Spinal cord (tissue), 10 donors: ENCODE data around the gene IPO8. TPM values are rescaled to one million over a fixed set of nuclear protein-coding genes. Genes with fewer than 3 reads are reported as not detected.

Experiments
- DNase-seq, 6 donors: peaks; one replicate each; pipeline versions ENCODE4 v3.0.0 to v3.0.0-alpha.2; 2013 to 2015; ENCODE audit warnings: low spot score in 6 of 6, low read depth in 4 of 6
- H3K27ac ChIP-seq: one replicate; pipeline ENCODE4 v1.5.1; 2013; ENCODE audit warnings: low read depth, low read length, control low read depth
- H3K27me3 ChIP-seq: one replicate; pipeline ENCODE4 v1.6.1; 2013; ENCODE audit warnings: low read length; ENCODE audit not compliant: control insufficient read depth, insufficient read depth
- H3K36me3 ChIP-seq: one replicate; pipeline ENCODE4 v1.6.1; 2013; ENCODE audit warnings: low read length; ENCODE audit not compliant: control insufficient read depth, insufficient read depth
- H3K4me1 ChIP-seq: one replicate; pipeline ENCODE4 v1.6.1; 2013; ENCODE audit warnings: low read length; ENCODE audit not compliant: control insufficient read depth, insufficient read depth
- H3K4me3 ChIP-seq: one replicate; pipeline ENCODE4 v1.5.1; 2013; ENCODE audit warnings: low read depth, low read length, control low read depth
- H3K9me3 ChIP-seq: one replicate; pipeline ENCODE4 v1.6.1; 2013; ENCODE audit warnings: low read length; ENCODE audit not compliant: control insufficient read depth, insufficient read depth
- WGBS: methylation state at CpG from one replicate; pipeline ENCODE4 v1.1.5; 2013; ENCODE audit warnings: missing lambda C conversion rate; ENCODE audit not compliant: insufficient coverage; 5-methylcytosine and 5-hydroxymethylcytosine counted together
- polyA plus RNA-seq, 2 donors: library from polyadenylated mRNA; unstranded; fragments of 120-200 nt; gene quantifications; one replicate each; pipeline ENCODE4 v1.2.1, GENCODE V29; 2013; ENCODE audit not compliant: insufficient read length in 2 of 2
- total RNA-seq, 2 donors: library from RNA; depleted of rRNA in 1 of 2; stranded (reverse); fragments of 120-200 nt in 1 of 2; fragments of >200 nt in 1 of 2; gene quantifications; one replicate each; pipeline versions ENCODE4 v1.2.3 to v1.2.4, GENCODE V29; 2013 to 2014
- donor health status: healthy.

The IPO8 gene
- total and polyA plus RNA-seq, 4 donors: 32.4 to 61.5 (median 36.4) TPM

DNA sequence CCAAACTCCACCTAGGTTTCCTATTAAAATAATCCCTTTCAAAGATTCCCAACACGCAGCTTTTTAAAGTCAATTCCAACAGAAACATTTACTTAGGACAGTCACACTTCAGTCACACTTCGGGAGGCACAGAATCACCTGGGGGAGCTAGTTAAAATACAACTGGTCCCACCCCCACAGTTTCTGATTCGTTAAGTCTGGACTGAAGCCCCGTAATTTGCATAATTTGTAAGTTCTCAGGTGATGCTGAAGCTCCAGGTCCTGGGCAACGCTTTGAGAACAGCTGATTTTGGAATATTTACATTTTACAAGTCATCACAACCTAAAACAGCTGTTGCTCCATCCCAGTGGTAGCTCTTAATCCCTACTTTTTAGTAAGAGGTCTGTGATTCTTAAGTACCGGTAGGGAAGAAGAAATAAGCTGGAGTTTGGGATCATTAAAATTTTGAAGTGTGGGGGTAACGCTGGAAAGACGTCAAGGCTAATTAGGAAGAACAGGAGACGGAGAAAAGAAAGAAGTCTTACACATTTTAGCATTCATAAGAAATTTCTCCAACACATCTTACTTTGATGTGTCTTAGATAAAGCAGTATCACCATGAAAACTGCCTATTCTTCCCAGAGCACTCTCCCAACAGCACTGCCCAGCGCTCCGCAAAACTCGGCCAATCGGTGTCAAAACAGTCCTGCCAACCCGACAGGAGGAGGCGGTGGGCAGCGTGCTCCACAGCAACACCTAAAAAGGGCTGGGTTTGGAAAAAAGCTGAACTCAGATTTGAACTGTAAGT, 1.1 kb downstream of the IPO8 start:
- no peaks in the 10 kb centered on the region for H3K36me3 ChIP-seq
- H3K4me3 ChIP-seq: peak overlapping the region; percentile 94
- H3K9me3 ChIP-seq: no peaks in the 10 kb centered on the region
- WGBS: 5% methylated on average over 10 of the region's 16 CpGs
- no peaks in the 10 kb centered on the region for H3K27me3 ChIP-seq
- peaks cover 5% of the 10 kb centered on the region for H3K4me1 ChIP-seq
- no peak overlapping the region for H3K27ac ChIP-seq
- DNase-seq: peak in 5 of 6 donors; percentile 17 to 79 (median 31)

- DNase-seq: no peak
- Histone ChIP-seq H3K36me3 (no peaks in the 10 kb centered on the region), H3K27ac (no peak overlapping the region), H3K27me3 (no peaks in the 10 kb centered on the region), H3K4me1 (peaks cover 5% of the 10 kb centered on the region), H3K9me3 (no peaks in the 10 kb centered on the region), H3K4me3 (no peak overlapping the region)
- 81% methylated on average over 3 of the region's 5 CpGs for WGBS
Observed at GRCh38 chr12:30692470-30692869, 3.2 kb downstream of the IPO8 start.

DNA sequence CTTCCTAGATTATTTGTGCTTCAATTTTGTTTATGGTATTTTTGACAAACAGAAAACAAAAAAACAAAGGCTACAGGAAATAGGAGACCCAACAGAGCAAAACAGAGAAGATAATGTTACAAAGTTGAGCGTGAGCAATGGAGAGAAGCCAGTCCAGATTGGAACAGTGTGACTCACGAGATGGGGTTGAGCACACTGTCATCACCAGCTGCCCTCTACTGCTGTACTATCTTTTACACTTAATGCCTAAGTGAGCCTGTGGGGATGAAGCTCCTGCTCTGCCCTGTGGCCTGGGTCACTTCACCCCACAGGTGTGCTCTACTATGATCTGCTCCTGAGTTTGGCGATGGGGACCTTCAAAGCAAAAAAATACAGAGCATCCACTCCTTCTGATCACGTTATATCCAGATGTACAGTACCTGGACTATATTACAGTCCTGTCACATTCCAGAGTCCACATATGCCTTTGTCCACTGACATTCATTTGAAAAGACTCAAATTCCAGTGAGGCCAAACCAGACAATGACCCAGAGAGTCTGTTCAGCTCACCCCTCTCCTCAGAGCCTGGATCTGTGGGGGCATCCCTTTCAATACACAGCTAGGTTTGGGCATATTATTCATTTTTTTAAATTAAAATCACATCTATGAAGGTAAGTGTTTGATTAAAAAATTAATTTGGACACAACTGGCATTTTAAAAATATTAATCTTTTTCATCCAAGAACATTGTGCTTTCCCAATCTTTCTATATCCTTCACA, 4.4 kb downstream of the IPO8 start:
- DNase-seq: no peak
- no peaks in the 10 kb centered on the region for H3K36me3 ChIP-seq
- H3K4me3 ChIP-seq: no peak overlapping the region
- WGBS: 89% methylated on average over 4 of the region's 4 CpGs
- H3K4me1 ChIP-seq: peaks cover under 1% of the 10 kb centered on the region
- no peaks in the 10 kb centered on the region for H3K27me3 ChIP-seq
- H3K9me3 ChIP-seq: no peaks in the 10 kb centered on the region
- H3K27ac ChIP-seq: no peak overlapping the region

DNA sequence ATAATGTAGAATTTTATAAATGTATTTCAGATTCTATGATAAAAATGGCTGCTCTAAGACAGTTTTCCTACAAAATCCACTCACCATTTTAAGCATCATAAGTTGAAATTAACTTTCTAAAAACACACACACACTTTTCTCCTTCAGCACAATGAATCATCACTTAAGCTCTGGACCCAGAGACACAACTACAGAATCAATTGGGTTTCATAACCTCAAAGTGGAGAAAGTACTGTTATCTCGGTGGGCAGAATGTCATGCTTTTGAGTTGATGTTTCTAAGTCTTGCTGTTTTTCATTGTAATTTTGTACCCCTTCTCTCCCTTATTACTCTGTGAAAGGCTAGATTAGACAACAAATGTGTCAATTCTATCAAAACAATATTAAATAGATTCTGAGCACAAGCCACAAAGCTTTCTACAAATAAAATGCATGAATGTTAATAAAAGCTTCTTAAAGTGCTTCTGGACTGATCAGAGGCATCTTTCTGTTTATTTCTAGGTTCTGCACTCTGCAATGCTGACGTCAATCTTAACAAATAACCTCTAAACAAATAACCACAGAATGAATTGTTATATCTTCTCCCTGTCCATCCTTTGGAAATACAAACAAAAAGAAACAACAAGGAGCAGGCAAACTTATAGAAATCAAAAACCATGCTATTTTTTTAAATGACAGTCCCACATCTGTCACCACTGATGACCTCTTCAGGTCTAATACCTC, 8.2 kb downstream of the IPO8 start:
- Histone ChIP-seq H3K9me3 (no peaks in the 10 kb centered on the region), H3K27me3 (no peaks in the 10 kb centered on the region), H3K27ac (no peak overlapping the region), H3K4me3 (no peak overlapping the region), H3K4me1 (no peaks in the 10 kb centered on the region), H3K36me3 (peaks cover 6% of the 10 kb centered on the region)
- no peak for DNase-seq
- 82% methylated on average over 1 of the region's 2 CpGs for whole genome bisulfite sequencing

DNA sequence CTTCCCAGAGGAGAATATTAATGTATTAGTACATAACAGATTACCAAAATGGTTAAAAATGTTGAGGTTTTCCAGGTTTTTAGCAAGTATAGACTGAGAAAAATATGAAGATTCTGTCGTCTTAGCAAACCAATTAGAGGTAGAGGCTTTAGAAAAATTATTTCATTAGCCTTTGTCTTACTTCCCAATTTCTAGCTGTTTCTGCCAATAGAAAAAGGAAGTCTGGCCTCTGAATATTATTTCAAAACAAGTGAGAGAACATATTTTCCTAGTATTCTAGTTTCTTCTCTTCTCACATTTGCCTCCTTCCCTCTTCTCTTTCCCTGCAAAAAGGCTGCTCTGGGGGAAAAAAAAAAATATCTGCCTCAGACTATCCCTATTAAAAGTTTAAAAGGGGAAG, 16.4 kb downstream of the IPO8 start:
- H3K4me3 ChIP-seq: no peak overlapping the region
- H3K27ac ChIP-seq: no peak overlapping the region
- H3K9me3 ChIP-seq: no peaks in the 10 kb centered on the region
- H3K36me3 ChIP-seq: peaks cover 11% of the 10 kb centered on the region
- H3K4me1 ChIP-seq: no peaks in the 10 kb centered on the region
- no CpG with 5 or more reads among the region's 1 CpG for WGBS
- DNase-seq: no peak
- no peaks in the 10 kb centered on the region for H3K27me3 ChIP-seq

DNA sequence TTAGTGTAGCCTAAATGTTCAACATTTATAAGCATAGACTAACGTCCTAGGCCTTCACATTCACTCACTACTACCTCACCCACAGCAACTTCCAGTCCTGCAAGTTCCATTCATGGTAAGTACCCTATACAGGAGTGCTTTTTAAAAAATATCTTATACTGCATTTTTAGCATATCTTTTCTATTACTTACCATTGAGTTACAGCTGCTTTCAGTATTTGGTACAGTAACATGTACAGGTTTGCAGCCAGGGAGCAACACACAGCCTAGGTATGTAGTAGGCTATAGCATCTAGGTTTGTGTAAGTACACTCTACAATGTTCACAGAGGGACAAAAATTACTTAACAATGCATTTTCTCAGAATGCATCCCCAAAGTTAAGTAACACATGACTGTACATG, 17.4 kb downstream of the IPO8 start:
- no peak overlapping the region for H3K4me3 ChIP-seq
- no CpG with 5 or more reads among the region's 1 CpG for WGBS
- H3K27me3 ChIP-seq: no peaks in the 10 kb centered on the region
- no peak for DNase-seq
- peaks cover 11% of the 10 kb centered on the region for H3K36me3 ChIP-seq
- no peaks in the 10 kb centered on the region for H3K4me1 ChIP-seq
- H3K27ac ChIP-seq: no peak overlapping the region
- no peaks in the 10 kb centered on the region for H3K9me3 ChIP-seq

DNA sequence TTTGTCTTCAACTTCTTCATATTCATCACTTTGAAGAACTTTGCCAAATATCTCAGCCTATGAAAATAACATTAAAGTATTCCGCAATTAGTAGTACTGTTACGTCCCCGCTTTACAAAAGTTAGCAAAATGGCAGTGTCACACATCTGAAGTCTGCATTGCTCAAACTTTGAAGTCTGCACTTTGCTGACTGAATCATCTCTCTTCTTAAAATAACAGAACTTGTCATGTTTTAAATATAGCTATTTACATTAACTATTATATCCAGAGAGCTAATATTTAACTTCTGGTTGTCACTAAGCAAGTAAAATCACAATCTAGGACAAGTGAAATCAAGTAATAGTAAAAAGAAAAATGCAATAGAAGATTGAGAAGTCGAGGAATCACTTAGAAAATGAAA, 34.5 kb downstream of the IPO8 start:
- Histone ChIP-seq H3K27me3 (no peaks in the 10 kb centered on the region), H3K9me3 (no peaks in the 10 kb centered on the region), H3K4me1 (no peaks in the 10 kb centered on the region), H3K27ac (no peak overlapping the region), H3K36me3 (peaks cover 18% of the 10 kb centered on the region), H3K4me3 (no peak overlapping the region)
- no peak for DNase-seq
- WGBS: 100% methylated on average over 3 of the region's 4 CpGs

- H3K9me3 ChIP-seq: no peaks in the 10 kb centered on the region
- no CpG with 5 or more reads among the region's 1 CpG for WGBS
- no peak overlapping the region for H3K27ac ChIP-seq
- H3K4me3 ChIP-seq: no peak overlapping the region
- H3K27me3 ChIP-seq: no peaks in the 10 kb centered on the region
- DNase-seq: no peak
- peaks cover 3% of the 10 kb centered on the region for H3K36me3 ChIP-seq
- H3K4me1 ChIP-seq: no peaks in the 10 kb centered on the region
Observed at GRCh38 chr12:30652034-30652696, 43.5 kb downstream of the IPO8 start.

DNA sequence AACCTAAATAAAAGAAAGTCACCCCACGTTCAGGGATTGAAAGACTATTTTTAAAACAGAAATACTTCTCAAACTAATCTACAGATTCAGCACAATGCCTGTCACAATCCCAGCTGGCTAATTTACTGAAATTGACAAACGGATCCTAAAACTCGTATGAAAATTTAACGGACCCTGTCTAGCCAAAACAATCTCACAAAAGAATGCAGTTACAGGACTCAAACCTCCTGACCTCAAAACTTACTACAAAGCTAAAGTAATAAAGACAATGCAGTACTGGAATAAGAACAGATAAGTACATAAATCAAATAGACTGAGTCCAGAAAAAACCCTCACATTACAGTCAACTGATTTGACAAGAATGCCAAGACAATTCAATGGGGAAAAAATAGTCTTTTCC, 48.8 kb downstream of the IPO8 start:
- no peaks in the 10 kb centered on the region for H3K36me3 ChIP-seq
- H3K4me3 ChIP-seq: no peak overlapping the region
- no peaks in the 10 kb centered on the region for H3K27me3 ChIP-seq
- no peak overlapping the region for H3K27ac ChIP-seq
- no peaks in the 10 kb centered on the region for H3K9me3 ChIP-seq
- H3K4me1 ChIP-seq: no peaks in the 10 kb centered on the region
- DNase-seq: no peak
- WGBS: 58% methylated on average over 2 of the region's 4 CpGs
